Measurements from ENCODE around the gene RALB. TPM values are rescaled to one million over a fixed set of nuclear protein-coding genes. Genes with fewer than 3 reads are reported as not detected.
A peak's percentile ranks its signal among the peaks of the same experiment; 100 is the strongest.

The RALB gene
- polyA plus RNA-seq, 1 of the 3 experiments (the other 2 are of a cell fraction) = 37.2 TPM

DNA sequence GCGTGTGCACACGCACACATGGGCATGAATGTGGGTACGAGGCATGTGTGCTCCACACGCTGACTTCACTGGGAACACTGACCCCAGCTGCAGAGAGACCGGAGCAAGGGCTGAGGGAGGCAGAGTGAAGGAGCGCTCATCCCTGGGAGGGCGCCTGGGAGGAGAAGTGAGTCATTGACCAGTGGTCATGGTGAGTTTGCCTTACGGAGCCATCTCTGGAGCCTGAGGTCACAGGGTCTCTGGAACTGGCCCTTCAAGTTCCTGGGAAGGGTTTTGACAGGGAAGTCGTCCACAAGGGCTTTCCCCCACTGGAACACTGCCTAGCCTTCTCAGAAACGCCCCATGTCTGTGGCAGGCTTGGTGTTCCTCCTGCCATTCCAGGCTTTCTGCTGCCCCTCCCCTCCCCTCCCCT is 15.2 kb upstream of the RALB start:
- CTCF ChIA-PET = interaction anchor here (1.7 kb wide), 1 partner anchor 75 kb away, joined by 4 read pairs; no protein-coding TSS in a partner anchor
- Histone ChIP-seq H3K79me2 (ENCODE audit: insufficient read depth) (no peaks in the 10 kb centered on the region), H3K9me3 (no peaks in the 10 kb centered on the region), H3K9ac (no peak overlapping the region), H3K36me3 (replicated peaks in 1 of 2; ENCODE audit: control insufficient read depth in 1 of 2, insufficient read depth in 2 of 2, low read length in 1 of 2) (no peaks in the 10 kb centered on the region), H2AFZ (ENCODE audit: low read depth) (no peak overlapping the region), H3K4me3 (ENCODE audit: low read depth in 2 of 2, low read length in 1 of 2) (no peak overlapping the region), H3K4me1 (ENCODE audit: control insufficient read depth in 1 of 2, insufficient read depth in 2 of 2, low read depth in 1 of 2, low read length in 1 of 2) (peaks cover 9 to 20% of the 10 kb centered on the region in 2 experiments; a peak in 3 of 4 replicates), H3K27ac (ENCODE audit: low read depth in 2 of 2, low read length in 1 of 2) (peak overlapping the region in 1 of 2 experiments; percentile 77; a peak in 1 of 4 replicates), H3K4me2 (peak overlapping the region; percentile 78), H3K27me3 (ENCODE audit: insufficient read depth) (no peaks in the 10 kb centered on the region), H4K20me1 (ENCODE audit: insufficient read depth) (no peaks in the 10 kb centered on the region), H3F3A (replicated peaks; ENCODE audit: insufficient read depth) (peaks cover 9% of the 10 kb centered on the region), H3K9me2 (no peaks in the 10 kb centered on the region)
- POLR2A ChIA-PET = no interaction called here
- DNase-seq = no peak
- WGBS (ENCODE audit: low lambda C conversion rate) = 56% methylated on average over 9 of the region's 10 CpGs
- peak; percentile 56 for TF ChIP-seq JUND (IDR thresholded peaks at IDR 0.05)
- peak; percentile 82 for TF ChIP-seq FOSL2 (IDR thresholded peaks at IDR 0.05; ENCODE audit: borderline replicate concordance, low read depth)
- TF ChIP-seq ELF1 (IDR thresholded peaks at IDR 0.05) = no peak
- TF ChIP-seq NFIC (IDR thresholded peaks at IDR 0.05; ENCODE audit: borderline replicate concordance) = no peak
- TF ChIP-seq POLR2AphosphoS5 (IDR thresholded peaks at IDR 0.05; ENCODE audit: low read depth, low read length) = no peak
- TF ChIP-seq GABPA (IDR thresholded peaks at IDR 0.05; ENCODE audit: low read depth) = no peak
- TF ChIP-seq, protein P1, sequence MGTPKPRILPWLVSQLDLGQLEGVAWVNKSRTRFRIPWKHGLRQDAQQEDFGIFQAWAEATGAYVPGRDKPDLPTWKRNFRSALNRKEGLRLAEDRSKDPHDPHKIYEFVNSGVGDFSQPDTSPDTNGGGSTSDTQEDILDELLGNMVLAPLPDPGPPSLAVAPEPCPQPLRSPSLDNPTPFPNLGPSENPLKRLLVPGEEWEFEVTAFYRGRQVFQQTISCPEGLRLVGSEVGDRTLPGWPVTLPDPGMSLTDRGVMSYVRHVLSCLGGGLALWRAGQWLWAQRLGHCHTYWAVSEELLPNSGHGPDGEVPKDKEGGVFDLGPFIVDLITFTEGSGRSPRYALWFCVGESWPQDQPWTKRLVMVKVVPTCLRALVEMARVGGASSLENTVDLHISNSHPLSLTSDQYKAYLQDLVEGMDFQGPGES (IDR thresholded peaks at IDR 0.05; ENCODE audit: low read depth, low read length) = no peak
- peak; percentile 62; the same call in 1 of the 2 replicates for TF ChIP-seq RXRA (IDR thresholded peaks at IDR 0.05; ENCODE audit: borderline replicate concordance, low read depth)
- TF ChIP-seq, protein P2, sequence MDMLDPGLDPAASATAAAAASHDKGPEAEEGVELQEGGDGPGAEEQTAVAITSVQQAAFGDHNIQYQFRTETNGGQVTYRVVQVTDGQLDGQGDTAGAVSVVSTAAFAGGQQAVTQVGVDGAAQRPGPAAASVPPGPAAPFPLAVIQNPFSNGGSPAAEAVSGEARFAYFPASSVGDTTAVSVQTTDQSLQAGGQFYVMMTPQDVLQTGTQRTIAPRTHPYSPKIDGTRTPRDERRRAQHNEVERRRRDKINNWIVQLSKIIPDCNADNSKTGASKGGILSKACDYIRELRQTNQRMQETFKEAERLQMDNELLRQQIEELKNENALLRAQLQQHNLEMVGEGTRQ (IDR thresholded peaks at IDR 0.05; ENCODE audit: borderline replicate concordance, low read depth, low read length) = no peak
- TF ChIP-seq, protein P3, sequence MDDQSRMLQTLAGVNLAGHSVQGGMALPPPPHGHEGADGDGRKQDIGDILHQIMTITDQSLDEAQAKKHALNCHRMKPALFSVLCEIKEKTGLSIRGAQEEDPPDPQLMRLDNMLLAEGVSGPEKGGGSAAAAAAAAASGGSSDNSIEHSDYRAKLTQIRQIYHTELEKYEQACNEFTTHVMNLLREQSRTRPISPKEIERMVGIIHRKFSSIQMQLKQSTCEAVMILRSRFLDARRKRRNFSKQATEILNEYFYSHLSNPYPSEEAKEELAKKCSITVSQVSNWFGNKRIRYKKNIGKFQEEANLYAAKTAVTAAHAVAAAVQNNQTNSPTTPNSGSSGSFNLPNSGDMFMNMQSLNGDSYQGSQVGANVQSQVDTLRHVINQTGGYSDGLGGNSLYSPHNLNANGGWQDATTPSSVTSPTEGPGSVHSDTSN (IDR thresholded peaks at IDR 0.05) = 0 out of 2 replicates have a peak, but pooled peaks have one; percentile 13
- TF ChIP-seq GATA2 (CRISPR knock-in tag; IDR thresholded peaks at IDR 0.05) = no peak
- TF ChIP-seq TCF12 (IDR thresholded peaks at IDR 0.05) = peak; percentile 47; the same call in 1 of the 2 replicates

DNA sequence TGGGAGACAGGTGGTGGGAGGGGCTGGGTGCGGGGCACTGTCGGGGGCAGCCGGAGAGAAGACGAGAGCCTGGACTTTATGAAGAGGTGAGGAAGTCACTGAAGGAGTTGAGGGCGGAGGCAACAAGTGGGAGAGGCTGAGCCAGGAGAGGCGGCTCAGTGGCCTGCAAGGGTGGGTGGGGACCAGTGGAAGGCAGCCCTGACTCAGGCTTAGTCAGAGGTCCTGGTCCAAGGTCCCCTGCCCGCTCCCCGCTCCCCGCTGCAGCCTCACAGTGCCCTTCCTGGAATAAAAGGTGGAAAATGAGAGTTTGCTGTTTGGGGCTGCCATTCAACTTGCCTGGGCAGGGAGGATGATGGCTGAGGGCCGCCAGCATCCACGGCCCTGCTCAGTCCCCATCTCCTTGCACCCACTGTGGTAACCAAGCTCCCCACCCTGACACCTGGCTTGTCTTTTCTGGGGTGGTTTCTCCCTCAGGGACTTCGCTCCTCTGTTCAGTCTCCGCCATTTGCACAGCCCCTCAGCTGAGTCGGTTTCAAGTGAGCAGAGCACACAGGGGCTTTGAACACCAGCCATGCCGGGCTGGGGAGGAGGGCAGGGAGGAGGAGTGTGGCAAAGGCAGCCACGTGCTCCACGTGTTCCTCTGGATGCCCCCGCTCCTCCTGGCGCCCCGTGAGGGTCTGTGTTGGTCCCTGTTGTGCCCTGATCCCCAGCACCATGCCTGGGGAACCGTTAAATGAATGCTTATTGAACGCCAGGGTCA is 13.7 kb upstream of the RALB start:
- no peak overlapping the region; the same call in 1 of the 2 replicates for H2AFZ ChIP-seq (ENCODE audit: low read depth)
- H3K36me3 ChIP-seq (replicated peaks in 1 of 2; ENCODE audit: control insufficient read depth in 1 of 2, insufficient read depth in 2 of 2, low read length in 1 of 2) = no peaks in the 10 kb centered on the region
- H3K9me3 ChIP-seq = no peaks in the 10 kb centered on the region
- no peak for DNase-seq
- H3K27me3 ChIP-seq (ENCODE audit: insufficient read depth) = no peaks in the 10 kb centered on the region
- no peaks in the 10 kb centered on the region for H3K9me2 ChIP-seq
- peaks cover 9% of the 10 kb centered on the region for H3F3A ChIP-seq (replicated peaks; ENCODE audit: insufficient read depth)
- no peaks in the 10 kb centered on the region for H4K20me1 ChIP-seq (ENCODE audit: insufficient read depth)
- peak overlapping the region; percentile 78 for H3K4me2 ChIP-seq
- ChIA-PET CTCF (interaction anchor here (1.4 kb wide), 1 partner anchor 75 kb away, joined by 5 read pairs; no protein-coding TSS in a partner anchor), POLR2A (no interaction called here)
- peak overlapping the region in 1 of 2 experiments; percentile 77; a peak in 2 of 4 replicates for H3K27ac ChIP-seq (ENCODE audit: low read depth in 2 of 2, low read length in 1 of 2)
- H3K79me2 ChIP-seq (ENCODE audit: insufficient read depth) = no peaks in the 10 kb centered on the region
- no peak overlapping the region for H3K4me3 ChIP-seq (ENCODE audit: low read depth in 2 of 2, low read length in 1 of 2)
- peaks cover 9 to 20% of the 10 kb centered on the region in 2 experiments; a peak in 3 of 4 replicates for H3K4me1 ChIP-seq (ENCODE audit: control insufficient read depth in 1 of 2, insufficient read depth in 2 of 2, low read depth in 1 of 2, low read length in 1 of 2)
- peak overlapping the region; percentile 48; the same call in 1 of the 2 replicates for H3K9ac ChIP-seq
- WGBS (ENCODE audit: low lambda C conversion rate) = 66% methylated on average over 17 of the region's 22 CpGs
- no peak for TF ChIP-seq GABPA (IDR thresholded peaks at IDR 0.05; ENCODE audit: low read depth)
- no peak for TF ChIP-seq GATA2 (CRISPR knock-in tag; IDR thresholded peaks at IDR 0.05)
- peak; percentile 79; the same call in 1 of the 2 replicates for TF ChIP-seq FOSL2 (IDR thresholded peaks at IDR 0.05; ENCODE audit: borderline replicate concordance, low read depth)
- no peak for TF ChIP-seq ELF1 (IDR thresholded peaks at IDR 0.05)
- TF ChIP-seq, protein P4, sequence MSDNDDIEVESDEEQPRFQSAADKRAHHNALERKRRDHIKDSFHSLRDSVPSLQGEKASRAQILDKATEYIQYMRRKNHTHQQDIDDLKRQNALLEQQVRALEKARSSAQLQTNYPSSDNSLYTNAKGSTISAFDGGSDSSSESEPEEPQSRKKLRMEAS (IDR thresholded peaks at IDR 0.05; ENCODE audit: low read depth) = 0 out of 2 replicates have a peak, but pooled peaks have one; percentile 10
- no peak for TF ChIP-seq NRF1 (IDR thresholded peaks at IDR 0.05; ENCODE audit: low read depth, low read length)
- TF ChIP-seq NFIC (IDR thresholded peaks at IDR 0.05; ENCODE audit: borderline replicate concordance) = peak; percentile 45; the same call in 1 of the 2 replicates
- TF ChIP-seq RFX5 (IDR thresholded peaks at IDR 0.05; ENCODE audit: low read length) = no peak
- TF ChIP-seq JUND (IDR thresholded peaks at IDR 0.05) = peak; percentile 41; the same call in 1 of the 2 replicates
- TF ChIP-seq, protein P5, sequence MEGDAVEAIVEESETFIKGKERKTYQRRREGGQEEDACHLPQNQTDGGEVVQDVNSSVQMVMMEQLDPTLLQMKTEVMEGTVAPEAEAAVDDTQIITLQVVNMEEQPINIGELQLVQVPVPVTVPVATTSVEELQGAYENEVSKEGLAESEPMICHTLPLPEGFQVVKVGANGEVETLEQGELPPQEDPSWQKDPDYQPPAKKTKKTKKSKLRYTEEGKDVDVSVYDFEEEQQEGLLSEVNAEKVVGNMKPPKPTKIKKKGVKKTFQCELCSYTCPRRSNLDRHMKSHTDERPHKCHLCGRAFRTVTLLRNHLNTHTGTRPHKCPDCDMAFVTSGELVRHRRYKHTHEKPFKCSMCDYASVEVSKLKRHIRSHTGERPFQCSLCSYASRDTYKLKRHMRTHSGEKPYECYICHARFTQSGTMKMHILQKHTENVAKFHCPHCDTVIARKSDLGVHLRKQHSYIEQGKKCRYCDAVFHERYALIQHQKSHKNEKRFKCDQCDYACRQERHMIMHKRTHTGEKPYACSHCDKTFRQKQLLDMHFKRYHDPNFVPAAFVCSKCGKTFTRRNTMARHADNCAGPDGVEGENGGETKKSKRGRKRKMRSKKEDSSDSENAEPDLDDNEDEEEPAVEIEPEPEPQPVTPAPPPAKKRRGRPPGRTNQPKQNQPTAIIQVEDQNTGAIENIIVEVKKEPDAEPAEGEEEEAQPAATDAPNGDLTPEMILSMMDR (IDR thresholded peaks at IDR 0.05) = no peak
- TF ChIP-seq EP300 (IDR thresholded peaks at IDR 0.05; ENCODE audit: borderline replicate concordance in 1 of 2, low read depth in 1 of 2, low read length in 1 of 2) = peak in 1 of 2 experiments; percentile 43; a peak in 1 of 4 replicates
- no peak for TF ChIP-seq FOXM1 (IDR thresholded peaks at IDR 0.05; ENCODE audit: low read depth)
- no peak for TF ChIP-seq FOXJ3 (CRISPR knock-in tag; IDR thresholded peaks at IDR 0.05)
- TF ChIP-seq RAD21 (IDR thresholded peaks at IDR 0.05; ENCODE audit: low read length) = no peak
- peak; percentile 52; the same call in 1 of the 2 replicates for TF ChIP-seq RXRA (IDR thresholded peaks at IDR 0.05; ENCODE audit: borderline replicate concordance, low read depth)
- TF ChIP-seq SIN3A (IDR thresholded peaks at IDR 0.05; ENCODE audit: borderline replicate concordance, low read depth, low read length) = no peak

Data from SK-N-SH (cell line).